ENCODE results near the gene DBN1.
A peak's percentile ranks its signal among the peaks of the same experiment; 100 is the strongest.

Gene DBN1

GRCh38 chr5:177434437-177434836 is 39.0 kb downstream of the DBN1 start:
- H3K4me3 ChIP-seq (ENCODE audit: low read depth, low read length) = no peak overlapping the region
- peak; percentile 7 for DNase-seq (ENCODE audit: low read depth)
- TF ChIP-seq CTCF (IDR thresholded peaks at IDR 0.05; ENCODE audit: insufficient read depth, low read depth, low read length, missing control alignments) = no peak

DNA sequence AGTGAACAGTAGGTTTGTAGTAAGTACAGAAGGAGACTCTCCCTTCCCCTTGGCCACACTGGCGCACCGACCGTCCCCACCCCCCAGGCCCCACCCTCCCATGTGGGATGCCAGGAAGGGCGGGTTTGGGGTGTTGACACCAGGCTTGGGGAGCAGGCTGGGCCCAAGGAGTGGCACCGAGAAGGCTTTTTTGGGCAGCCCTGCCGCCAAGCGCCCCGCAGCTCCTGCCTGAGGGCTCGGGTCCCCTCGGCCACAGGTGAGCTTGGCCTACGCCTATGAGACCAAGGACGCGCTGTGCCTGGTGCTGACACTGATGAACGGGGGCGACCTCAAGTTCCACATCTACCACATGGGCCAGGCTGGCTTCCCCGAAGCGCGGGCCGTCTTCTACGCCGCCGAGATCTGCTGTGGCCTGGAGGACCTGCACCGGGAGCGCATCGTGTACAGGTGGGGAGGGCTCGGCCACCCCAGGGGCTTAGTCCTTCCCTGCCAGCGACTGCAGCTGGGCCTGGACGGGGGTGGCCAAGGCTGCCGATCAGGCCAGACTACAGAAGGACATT is 39.7 kb downstream of the DBN1 start:
- no peak for DNase-seq (ENCODE audit: low read depth)
- no peak for TF ChIP-seq CTCF (IDR thresholded peaks at IDR 0.05; ENCODE audit: insufficient read depth, low read depth, low read length, missing control alignments)
- no peak overlapping the region for H3K4me3 ChIP-seq (ENCODE audit: low read depth, low read length)

GRCh38 chr5:177432839-177433657 is 40.4 kb downstream of the DBN1 start:
- no peak overlapping the region for H3K4me3 ChIP-seq (ENCODE audit: low read depth, low read length)
- DNase-seq (ENCODE audit: low read depth) = no peak
- TF ChIP-seq CTCF (IDR thresholded peaks at IDR 0.05; ENCODE audit: insufficient read depth, low read depth, low read length, missing control alignments) = no peak

DNA sequence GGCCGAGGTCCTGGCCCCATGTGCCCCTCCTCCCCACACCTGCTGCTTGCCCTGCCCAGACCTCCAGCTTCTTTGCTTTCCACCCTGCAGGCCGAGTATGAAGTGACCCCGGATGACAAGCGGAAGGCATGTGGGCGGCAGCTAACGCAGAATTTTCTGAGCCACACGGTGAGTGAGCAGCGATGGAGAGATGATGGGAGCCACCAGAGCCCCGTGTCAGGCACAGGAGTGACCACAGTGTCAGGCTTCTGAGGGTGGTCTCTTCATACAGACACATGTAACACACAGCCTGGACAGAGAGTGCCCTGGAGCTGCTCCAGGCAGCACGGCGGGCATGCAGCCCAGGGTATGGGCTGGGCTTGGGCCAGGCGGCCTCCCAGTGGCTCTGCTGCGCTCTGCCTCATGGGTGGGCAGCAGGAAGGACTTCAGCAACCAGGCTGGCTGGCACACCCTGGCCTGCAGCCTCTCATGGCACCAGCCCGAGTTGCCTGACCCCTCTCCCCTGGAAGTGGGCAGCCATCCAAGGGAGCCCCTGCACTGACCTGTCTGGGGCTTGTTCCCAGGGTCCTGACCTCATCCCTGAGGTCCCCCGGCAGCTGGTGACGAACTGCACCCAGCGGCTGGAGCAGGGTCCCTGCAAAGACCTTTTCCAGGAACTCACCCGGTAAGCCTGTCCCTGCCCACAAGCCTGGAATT is 41.1 kb downstream of the DBN1 start:
- peak overlapping the region; percentile 87 for H3K4me3 ChIP-seq (ENCODE audit: low read depth, low read length)
- TF ChIP-seq CTCF (IDR thresholded peaks at IDR 0.05; ENCODE audit: insufficient read depth, low read depth, low read length, missing control alignments) = no peak
- DNase-seq (ENCODE audit: low read depth) = no peak

DNA sequence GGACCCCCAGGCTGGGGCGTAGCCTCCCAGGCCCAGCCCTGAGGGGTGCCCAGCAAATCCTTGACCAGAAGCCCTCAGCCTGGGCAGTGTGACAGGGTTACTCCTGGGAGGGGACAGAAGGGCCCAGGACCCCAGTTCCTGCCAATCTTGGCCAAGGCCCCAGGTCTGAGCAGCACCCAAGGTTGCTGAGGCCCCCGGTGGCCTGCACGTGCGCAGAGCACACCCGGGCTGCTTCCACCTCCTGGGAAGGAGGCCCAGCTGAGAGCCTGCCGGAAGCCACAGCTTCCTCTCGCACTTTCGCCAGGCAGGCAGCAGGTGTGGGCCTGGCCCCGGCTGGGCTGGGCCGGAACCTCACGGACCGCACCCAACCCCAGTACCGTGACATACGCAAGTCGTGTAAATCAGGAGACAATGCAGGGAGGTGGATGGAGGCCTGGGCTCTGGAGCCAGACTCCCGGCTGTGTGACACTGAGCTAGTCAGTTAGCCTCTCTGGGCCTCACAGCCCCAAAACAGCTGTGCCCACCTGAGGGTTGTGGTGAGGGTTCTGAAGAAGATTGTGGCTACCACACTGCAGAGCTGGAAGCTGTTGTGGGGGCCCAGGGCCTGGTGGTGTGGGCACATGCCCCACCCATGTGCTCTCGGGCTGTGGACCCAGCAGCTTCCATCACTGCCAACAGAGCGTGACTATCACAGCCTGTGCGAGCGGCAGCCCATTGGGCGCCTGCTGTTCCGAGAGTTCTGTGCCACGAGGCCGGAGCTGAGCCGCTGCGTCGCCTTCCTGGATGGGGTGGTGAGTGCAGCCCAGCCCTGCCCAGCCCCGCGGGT is 41.9 kb downstream of the DBN1 start:
- no peak for TF ChIP-seq CTCF (IDR thresholded peaks at IDR 0.05; ENCODE audit: insufficient read depth, low read depth, low read length, missing control alignments)
- H3K4me3 ChIP-seq (ENCODE audit: low read depth, low read length) = peak overlapping the region; percentile 87
- peak; percentile 96 for DNase-seq (ENCODE audit: low read depth)

GRCh38 chr5:177430972-177431316 is 42.5 kb downstream of the DBN1 start:
- peak overlapping the region; percentile 87 for H3K4me3 ChIP-seq (ENCODE audit: low read depth, low read length)
- DNase-seq (ENCODE audit: low read depth) = no peak
- no peak for TF ChIP-seq CTCF (IDR thresholded peaks at IDR 0.05; ENCODE audit: insufficient read depth, low read depth, low read length, missing control alignments)
